Prostate gland (tissue), 2 donors: ENCODE results near the gene CYP26A1.

Experiments
- POLR2A ChIP-seq: fragments of 450-650 bp; IDR thresholded peaks from one replicate; pipeline ENCODE4 v1.6.1; 2016; ENCODE audit warnings: antibody characterized with exemption, mild to moderate bottlenecking
- TF ChIP-seq, protein P1 (sequence below), 4 experiments: fragments of 200-600 bp in 2 of 4; fragments of 450-650 bp in 2 of 4; sonication (generic) in 2 of 4; IDR thresholded peaks; 1 replicate in 3 of 4; 2 replicates in 1 of 4; pipeline ENCODE4 v1.5.1; 2016 to 2019; ENCODE audit warnings: antibody characterized with exemption in 4 of 4, mild to moderate bottlenecking in 2 of 4, moderate library complexity in 2 of 4

DNA sequence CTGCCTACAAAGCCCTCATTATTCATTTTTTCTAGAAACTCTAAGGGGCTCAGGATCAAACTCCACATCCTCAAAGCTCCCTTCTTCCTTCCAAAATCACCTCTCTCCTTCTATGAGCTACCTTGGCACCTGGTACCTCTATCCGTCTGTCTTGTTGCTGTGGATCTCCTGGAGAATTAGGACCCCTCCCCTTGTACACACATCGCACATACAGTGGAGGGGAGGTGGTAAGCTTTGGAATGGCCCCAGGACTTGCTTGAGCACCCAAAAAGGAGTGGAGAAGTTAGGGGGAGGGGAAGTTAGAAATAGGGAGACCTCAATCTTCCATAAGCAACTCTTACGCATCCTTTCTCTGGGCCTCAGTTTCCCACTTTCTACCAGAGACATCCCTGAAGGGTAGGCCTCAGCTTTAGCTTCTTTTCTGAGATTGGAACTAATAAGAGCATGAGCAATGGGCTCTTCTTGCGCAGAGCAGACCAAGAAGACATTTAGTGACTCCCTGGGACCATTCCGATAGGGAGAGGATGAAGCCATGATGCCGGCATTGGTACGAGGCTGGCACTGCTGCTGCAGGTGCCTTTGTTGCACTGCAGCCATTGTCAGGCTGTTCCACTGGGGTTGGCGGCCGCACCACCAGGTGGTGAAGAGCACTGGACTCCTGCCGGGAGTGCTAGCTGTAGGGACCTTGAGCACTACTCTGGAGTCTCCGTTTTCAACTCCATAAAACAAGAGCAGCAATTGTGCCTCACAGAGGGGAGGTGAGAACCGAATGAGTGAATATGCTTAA is 8.6 kb upstream of the CYP26A1 start:
- TF ChIP-seq, protein P1, sequence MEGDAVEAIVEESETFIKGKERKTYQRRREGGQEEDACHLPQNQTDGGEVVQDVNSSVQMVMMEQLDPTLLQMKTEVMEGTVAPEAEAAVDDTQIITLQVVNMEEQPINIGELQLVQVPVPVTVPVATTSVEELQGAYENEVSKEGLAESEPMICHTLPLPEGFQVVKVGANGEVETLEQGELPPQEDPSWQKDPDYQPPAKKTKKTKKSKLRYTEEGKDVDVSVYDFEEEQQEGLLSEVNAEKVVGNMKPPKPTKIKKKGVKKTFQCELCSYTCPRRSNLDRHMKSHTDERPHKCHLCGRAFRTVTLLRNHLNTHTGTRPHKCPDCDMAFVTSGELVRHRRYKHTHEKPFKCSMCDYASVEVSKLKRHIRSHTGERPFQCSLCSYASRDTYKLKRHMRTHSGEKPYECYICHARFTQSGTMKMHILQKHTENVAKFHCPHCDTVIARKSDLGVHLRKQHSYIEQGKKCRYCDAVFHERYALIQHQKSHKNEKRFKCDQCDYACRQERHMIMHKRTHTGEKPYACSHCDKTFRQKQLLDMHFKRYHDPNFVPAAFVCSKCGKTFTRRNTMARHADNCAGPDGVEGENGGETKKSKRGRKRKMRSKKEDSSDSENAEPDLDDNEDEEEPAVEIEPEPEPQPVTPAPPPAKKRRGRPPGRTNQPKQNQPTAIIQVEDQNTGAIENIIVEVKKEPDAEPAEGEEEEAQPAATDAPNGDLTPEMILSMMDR (IDR thresholded peaks at IDR 0.05): no peak
- no peak for TF ChIP-seq POLR2A
